HEK293T (cell line): Measurements from ENCODE around the gene PDGFRB.

Experiments used
- CTCF ChIA-PET: fragments of 350-600 bp; formaldehyde crosslinking; extraction: SDS; loops from one replicate; lab custom pipeline; 2021; ENCODE audit warnings: antibody characterized with exemption, inconsistent platforms; lab: Yijun Ruan, JAX
- POLR2A ChIA-PET: fragments of 350-600 bp; formaldehyde crosslinking; extraction: SDS; loops from one replicate; lab custom pipeline; 2020; ENCODE audit warnings: antibody characterized with exemption, inconsistent platforms; lab: Yijun Ruan, JAX
- DNase-seq: peaks from one replicate; pipeline ENCODE4 v3.0.0; 2012; ENCODE audit warnings: mixed read lengths; ENCODE audit errors: extremely low spot score
- ARNT ChIP-seq: fragments of 450-650 bp; IDR thresholded peaks from 2 replicates; pipeline ENCODE4 v1.6.1; 2017; ENCODE audit warnings: mild to moderate bottlenecking
- BHLHE40 ChIP-seq: fragments of 450-650 bp; IDR thresholded peaks from 2 replicates; pipeline ENCODE4 v1.6.1; 2016; ENCODE audit warnings: mild to moderate bottlenecking, moderate library complexity, borderline replicate concordance
- CTBP1 ChIP-seq: fragments of 450-650 bp; IDR thresholded peaks from 2 replicates; pipeline ENCODE4 v1.6.1; 2016; ENCODE audit warnings: borderline replicate concordance
- ELF4 ChIP-seq: fragments of 450-650 bp; IDR thresholded peaks from 2 replicates; pipeline ENCODE4 v1.6.1; 2017; ENCODE audit warnings: antibody characterized with exemption
- FOXA1 ChIP-seq: fragments of 450-650 bp; IDR thresholded peaks from 2 replicates; pipeline ENCODE4 v1.6.1; 2016; ENCODE audit warnings: mild to moderate bottlenecking
- FOXK2 ChIP-seq: fragments of 450-650 bp; IDR thresholded peaks from 2 replicates; pipeline ENCODE4 v1.6.1; 2016; ENCODE audit warnings: mild to moderate bottlenecking
- FOXM1 ChIP-seq: fragments of 450-650 bp; IDR thresholded peaks from 2 replicates; pipeline ENCODE4 v1.6.1; 2017; ENCODE audit warnings: mild to moderate bottlenecking, borderline replicate concordance
- HDGF ChIP-seq: fragments of 450-650 bp; IDR thresholded peaks from 2 replicates; pipeline ENCODE4 v1.6.1; 2017; ENCODE audit warnings: antibody characterized with exemption, borderline replicate concordance
- L3MBTL2 ChIP-seq: fragments of 450-650 bp; conservative IDR thresholded peaks from 2 replicates; pipeline ENCODE4 v1.6.1; 2016; ENCODE audit warnings: mild to moderate bottlenecking
- LEF1 ChIP-seq: fragments of 450-650 bp; IDR thresholded peaks from 2 replicates; pipeline ENCODE4 v1.6.1; 2017; ENCODE audit warnings: mild to moderate bottlenecking, borderline replicate concordance
- NFRKB ChIP-seq: fragments of 450-650 bp; IDR thresholded peaks from 2 replicates; pipeline ENCODE4 v1.6.1; 2016; ENCODE audit warnings: mild to moderate bottlenecking, moderate library complexity
- PKNOX1 ChIP-seq: fragments of 450-650 bp; IDR thresholded peaks from 2 replicates; pipeline ENCODE4 v1.6.1; 2016
- SP1 ChIP-seq: fragments of 450-650 bp; IDR thresholded peaks from 2 replicates; pipeline ENCODE4 v1.6.1; 2017
- SUZ12 ChIP-seq: fragments of 450-650 bp; IDR thresholded peaks from 2 replicates; pipeline ENCODE4 v1.6.1; 2016; ENCODE audit warnings: mild to moderate bottlenecking
- TARDBP ChIP-seq: fragments of 450-650 bp; IDR thresholded peaks from 2 replicates; pipeline ENCODE4 v1.6.1; 2016
- ZNF384 ChIP-seq: fragments of 450-650 bp; IDR thresholded peaks from 2 replicates; pipeline ENCODE4 v1.6.1; 2016

The PDGFRB gene

GRCh38 chr5:150077996-150078801 lies 77.4 kb downstream of the PDGFRB start:
- ChIA-PET CTCF (no interaction called here), POLR2A (interaction anchor here (0.7 kb wide), 1 partner anchor 13 kb away, joined by 4 read pairs; no protein-coding TSS in a partner anchor)
- TF ChIP-seq SUZ12 = no peak
- TF ChIP-seq FOXK2 = no peak
- no peak for TF ChIP-seq NFRKB
- TF ChIP-seq FOXM1 = no peak
- no peak for TF ChIP-seq TARDBP
- TF ChIP-seq ELF4 = no peak
- no peak for TF ChIP-seq ARNT
- no peak for TF ChIP-seq PKNOX1
- TF ChIP-seq FOXA1 = no peak
- no peak for TF ChIP-seq SP1
- TF ChIP-seq BHLHE40 = no peak
- no peak for TF ChIP-seq HDGF
- no peak for TF ChIP-seq L3MBTL2
- TF ChIP-seq CTBP1 = no peak
- DNase-seq = no peak

- ChIA-PET POLR2A (no interaction called here), CTCF (no interaction called here)
- DNase-seq = no peak
- TF ChIP-seq PKNOX1 (no peak), SUZ12 (no peak), HDGF (no peak), SP1 (no peak), FOXK2 (no peak), LEF1 (no peak), L3MBTL2 (no peak), ELF4 (no peak), FOXM1 (no peak), FOXA1 (no peak), TARDBP (no peak), ZNF384 (no peak), BHLHE40 (no peak), CTBP1 (no peak), NFRKB (no peak), ARNT (no peak)
Measured at GRCh38 chr5:150077060-150077459, 78.6 kb downstream of the PDGFRB start.

- DNase-seq = no peak
- TF ChIP-seq ARNT (no peak), PKNOX1 (no peak), HDGF (no peak)
- ChIA-PET CTCF (interaction anchor here (0.7 to 1.3 kb wide), 3 partner anchors 10 to 55 kb away, joined by 3 to 4 read pairs (median 3); no protein-coding TSS in a partner anchor), POLR2A (no interaction called here)
Measured at GRCh38 chr5:150075806-150076205, 79.8 kb downstream of the PDGFRB start.

- TF ChIP-seq BHLHE40 (no peak), ELF4 (no peak), SUZ12 (no peak)
- ChIA-PET POLR2A (no interaction called here), CTCF (interaction anchor here (0.7 to 1.3 kb wide), 3 partner anchors 9 to 55 kb away, joined by 3 to 4 read pairs (median 3); no protein-coding TSS in a partner anchor)
- DNase-seq = no peak
Measured at GRCh38 chr5:150075233-150075632, 80.4 kb downstream of the PDGFRB start.

GRCh38 chr5:150073677-150074076 lies 82.0 kb downstream of the PDGFRB start:
- ChIA-PET CTCF (no interaction called here), POLR2A (no interaction called here)
- no peak for TF ChIP-seq FOXK2
- no peak for TF ChIP-seq ARNT
- no peak for TF ChIP-seq FOXA1
- no peak for TF ChIP-seq PKNOX1
- no peak for TF ChIP-seq FOXM1
- no peak for TF ChIP-seq LEF1
- no peak for TF ChIP-seq SUZ12
- no peak for TF ChIP-seq BHLHE40
- TF ChIP-seq TARDBP = no peak
- no peak for TF ChIP-seq SP1
- TF ChIP-seq NFRKB = no peak
- TF ChIP-seq ELF4 = no peak
- no peak for TF ChIP-seq HDGF
- TF ChIP-seq L3MBTL2 = no peak
- no peak for TF ChIP-seq CTBP1
- no peak for TF ChIP-seq ZNF384
- DNase-seq = no peak
